Measurements from ENCODE around the gene GNG7.
"Not testable (repeated sequence)": the region's sequence is repeated elsewhere in the genome, so short reads cannot be mapped to it uniquely, and the experiment has no call there.

Gene GNG7

DNA sequence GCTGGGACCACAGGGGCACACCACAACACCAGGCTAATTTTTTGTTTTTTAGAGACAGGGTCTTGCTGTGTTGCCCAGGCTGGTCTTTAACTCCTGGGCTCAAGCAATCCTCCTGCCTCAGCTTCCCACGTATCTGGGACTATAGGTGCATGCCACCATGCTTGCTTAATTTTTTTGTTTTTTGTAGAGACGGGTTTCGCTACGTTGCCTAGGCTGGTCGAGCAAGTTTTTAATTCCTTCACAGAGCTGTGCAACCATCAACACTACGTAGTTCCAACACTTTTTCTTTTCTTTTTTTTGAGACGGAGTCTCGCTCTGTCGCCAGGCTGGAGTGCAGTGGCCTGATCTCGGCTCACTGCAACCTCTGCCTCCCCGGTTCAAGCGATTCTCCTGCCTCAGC, 130.3 kb downstream of the GNG7 start:
- not testable (repeated sequence) for DNase-seq

DNA sequence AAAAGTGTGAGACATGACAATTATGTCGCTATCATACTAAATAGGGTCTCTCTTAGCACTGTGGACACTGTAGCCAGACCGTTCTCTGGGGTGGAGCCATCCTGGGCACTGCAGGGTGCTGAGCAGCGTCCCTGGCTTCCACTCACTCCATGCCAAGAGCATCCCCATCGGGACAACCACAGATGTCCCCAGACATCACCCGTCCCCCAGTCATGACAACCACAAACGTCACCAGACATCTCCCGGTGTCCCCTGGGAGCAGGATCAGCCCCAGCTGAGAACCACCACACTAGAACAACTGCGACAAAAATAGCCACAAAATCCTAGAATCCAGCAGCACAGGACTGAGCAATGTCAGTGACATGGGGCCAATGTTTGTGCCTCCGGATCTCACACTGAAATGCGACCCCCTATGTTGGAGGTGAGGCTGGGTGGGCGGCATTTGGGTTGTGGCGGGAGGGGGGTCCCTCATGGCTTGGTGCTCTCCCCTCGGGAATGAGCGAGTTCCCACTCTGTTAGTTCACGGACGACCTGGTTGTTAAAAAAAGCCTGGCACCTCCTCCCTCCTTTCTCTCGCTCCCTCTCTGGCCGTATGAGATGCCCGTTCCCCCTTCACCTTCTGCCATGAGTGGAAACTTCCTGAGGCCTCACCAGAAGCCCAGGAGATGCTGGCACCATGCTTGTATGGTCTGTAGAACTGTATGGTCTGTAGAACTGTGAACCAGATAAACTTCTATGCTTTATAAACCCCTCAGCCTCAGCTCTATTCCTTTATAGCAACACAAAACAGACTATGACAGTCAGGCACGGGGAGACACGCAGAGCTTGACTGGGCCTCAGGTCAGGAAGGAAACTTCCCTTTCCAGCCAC, 132.7 kb downstream of the GNG7 start:
- DNase-seq: no peak

DNA sequence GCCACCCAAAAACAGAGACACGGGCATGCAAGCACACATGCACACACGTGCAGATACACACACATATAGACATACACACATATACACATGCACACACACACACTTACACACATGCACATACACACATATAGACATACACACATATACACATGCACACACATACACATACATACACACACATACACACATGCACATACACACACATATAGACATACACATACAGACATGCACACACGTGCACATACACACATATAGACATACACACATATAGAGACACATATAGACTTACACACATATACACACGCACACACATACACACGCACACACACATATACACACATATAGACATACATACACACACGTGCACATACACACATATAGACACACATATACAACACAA, 134.5 kb downstream of the GNG7 start:
- no peak for DNase-seq

- no peak for DNase-seq
These were observed 134.9 kb downstream of the GNG7 start for GRCh38 chr19:2567580-2567979.

DNA sequence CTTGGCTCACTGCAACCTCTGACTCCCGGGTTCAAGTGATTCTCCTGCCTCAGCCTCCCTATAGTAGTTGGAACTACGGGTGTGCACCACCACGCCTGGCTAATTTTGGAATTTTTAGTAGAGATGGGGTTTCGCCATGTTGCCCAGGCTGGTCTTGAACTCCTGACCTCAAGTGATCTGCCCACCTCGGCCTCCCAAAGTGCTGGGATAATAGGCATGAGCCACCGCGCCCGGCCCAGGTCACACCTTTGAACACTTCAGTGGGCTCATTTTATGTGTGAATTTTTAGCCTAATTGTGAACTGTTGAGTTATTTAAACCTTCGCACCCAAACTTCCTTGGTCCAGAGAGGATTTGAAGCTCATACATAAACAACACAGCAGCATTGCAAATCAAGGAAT, 138.9 kb downstream of the GNG7 start:
- DNase-seq: not testable (repeated sequence)

GRCh38 chr19:2561895-2562294, 140.6 kb downstream of the GNG7 start:
- DNase-seq: peak; percentile 63

- DNase-seq: no peak
These were observed 141.3 kb downstream of the GNG7 start for GRCh38 chr19:2561221-2561620.

GRCh38 chr19:2560369-2560768, 142.1 kb downstream of the GNG7 start:
- no peak for DNase-seq

GRCh38 chr19:2558543-2558942, 144.0 kb downstream of the GNG7 start:
- no peak for DNase-seq

GRCh38 chr19:2558131-2558530, 144.4 kb downstream of the GNG7 start:
- DNase-seq: not testable (repeated sequence)

DNA sequence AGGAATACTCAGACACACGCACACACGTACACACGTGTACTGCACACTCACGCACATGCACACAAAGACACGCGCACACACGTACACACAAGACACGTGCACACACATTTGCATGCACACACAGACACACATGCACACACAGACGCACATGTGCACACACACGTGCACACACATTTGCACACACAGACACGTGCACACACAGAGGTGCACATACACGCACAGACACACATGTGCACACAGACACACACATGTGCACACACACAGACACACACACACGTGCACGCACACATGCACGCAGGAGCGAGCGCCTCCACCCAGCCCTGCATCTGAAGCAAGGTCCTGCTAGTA, 145.4 kb downstream of the GNG7 start:
- DNase-seq: no peak

DNA sequence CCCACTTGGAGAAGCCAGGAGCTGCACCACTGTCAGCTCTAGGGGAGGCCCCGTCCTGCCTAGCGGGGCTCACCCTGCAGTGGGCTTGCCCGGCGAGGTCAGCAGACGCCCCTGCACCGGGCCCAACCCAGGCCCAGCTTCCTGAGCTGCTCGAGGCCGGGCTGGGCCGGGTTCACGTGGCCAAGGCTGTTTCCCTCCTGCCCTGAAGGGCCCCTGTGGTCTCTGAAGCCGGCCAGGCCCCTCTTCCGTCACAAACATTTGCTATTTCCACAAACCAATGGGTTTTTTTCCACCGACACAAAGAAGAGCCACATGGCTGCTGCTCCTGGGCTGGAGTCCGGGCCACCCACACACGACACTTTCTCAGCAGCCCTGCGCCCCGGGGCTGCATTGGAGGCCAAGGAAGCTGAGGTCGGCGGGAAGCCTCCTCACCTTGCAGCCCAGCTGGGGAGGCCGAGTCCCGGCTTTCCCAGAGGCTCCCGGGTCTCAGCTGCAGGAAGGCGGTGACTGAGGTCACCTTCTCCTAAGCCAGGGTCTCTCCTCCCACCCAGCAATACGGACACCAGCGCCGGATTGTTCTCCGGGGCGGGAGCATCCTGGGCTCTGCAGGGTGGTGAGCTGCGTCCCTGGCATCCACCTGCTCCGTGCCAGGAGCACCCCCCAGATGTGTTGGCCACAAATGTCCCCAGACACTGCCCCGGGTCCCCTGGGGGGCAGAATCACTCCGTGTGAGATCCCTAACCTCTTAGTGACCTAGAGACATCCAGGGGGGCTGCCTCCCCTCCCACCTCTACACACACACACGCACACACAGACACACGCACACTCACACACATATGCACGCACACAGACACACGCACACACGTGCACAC, 146.0 kb downstream of the GNG7 start:
- DNase-seq: no peak

GRCh38 chr19:2555422-2556220, 146.9 kb downstream of the GNG7 start:
- no peak for DNase-seq

DNA sequence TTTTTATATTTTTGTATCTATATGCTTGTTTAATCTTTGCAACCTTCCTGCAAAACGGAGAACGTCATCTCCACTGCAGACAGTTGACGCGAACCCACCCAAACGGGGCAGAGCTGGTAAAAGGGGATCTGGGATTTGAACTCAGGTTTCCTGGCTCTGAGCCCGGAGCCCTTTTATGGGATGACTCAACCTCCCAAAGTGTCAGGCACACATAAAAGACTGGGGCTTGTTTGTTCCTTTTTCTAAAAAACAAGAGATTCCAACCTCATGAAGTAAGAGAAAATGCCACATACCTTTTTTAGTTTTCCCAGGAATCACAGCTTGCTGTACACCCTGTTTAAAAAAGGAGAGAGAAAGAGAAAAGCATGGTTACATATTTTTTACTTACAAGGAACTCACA, 147.6 kb downstream of the GNG7 start:
- DNase-seq: no peak

DNA sequence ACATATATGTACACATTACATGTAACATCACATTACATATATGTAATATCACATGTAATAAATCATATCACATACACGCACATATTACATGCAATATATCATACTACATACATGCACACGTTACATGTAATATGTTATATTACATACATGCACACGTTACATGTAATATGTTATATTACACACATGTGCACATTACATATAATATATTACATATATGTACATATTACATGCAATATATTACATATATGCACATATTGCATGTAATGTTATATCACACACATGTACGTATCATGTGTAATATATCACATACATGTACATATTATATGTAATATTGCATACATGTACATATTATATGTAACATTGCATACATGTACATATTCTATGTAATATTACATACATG, 149.0 kb downstream of the GNG7 start:
- no peak for DNase-seq

- peak; percentile 79 for DNase-seq
These were observed 149.6 kb downstream of the GNG7 start for GRCh38 chr19:2552859-2553258.

- no peak for DNase-seq
These were observed 150.7 kb downstream of the GNG7 start for GRCh38 chr19:2551864-2552185.

DNA sequence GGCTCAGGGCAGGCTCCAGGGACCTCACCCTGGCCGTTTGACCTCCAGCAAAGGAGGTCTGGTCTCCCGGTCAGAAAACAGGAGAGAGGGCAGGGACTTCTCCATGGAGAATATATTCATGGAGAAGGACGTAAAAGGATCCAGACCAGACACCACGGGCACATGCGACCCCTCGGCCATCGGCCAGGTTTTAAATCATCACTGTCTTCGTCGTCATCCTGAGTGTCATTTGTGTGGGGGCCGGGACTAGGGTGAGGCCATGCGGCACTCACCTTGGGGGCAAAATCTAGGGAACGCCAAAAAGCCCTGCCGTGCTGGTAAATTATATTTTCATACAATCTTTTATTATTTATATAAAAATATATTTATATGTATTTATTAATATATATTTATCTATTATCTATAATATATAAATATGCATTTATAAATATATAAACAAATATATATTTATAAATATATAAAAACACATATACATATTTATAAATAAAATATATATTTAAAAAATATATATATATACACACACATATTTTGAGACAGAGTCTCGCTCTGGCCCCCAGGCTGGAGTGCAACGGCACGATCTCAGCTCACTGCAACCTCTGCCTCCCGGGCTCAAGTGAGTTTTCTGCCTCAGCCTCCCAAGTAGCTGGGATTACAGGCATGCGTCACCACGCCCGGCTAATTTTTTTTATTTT, 151.2 kb downstream of the GNG7 start:
- DNase-seq: no peak

DNA sequence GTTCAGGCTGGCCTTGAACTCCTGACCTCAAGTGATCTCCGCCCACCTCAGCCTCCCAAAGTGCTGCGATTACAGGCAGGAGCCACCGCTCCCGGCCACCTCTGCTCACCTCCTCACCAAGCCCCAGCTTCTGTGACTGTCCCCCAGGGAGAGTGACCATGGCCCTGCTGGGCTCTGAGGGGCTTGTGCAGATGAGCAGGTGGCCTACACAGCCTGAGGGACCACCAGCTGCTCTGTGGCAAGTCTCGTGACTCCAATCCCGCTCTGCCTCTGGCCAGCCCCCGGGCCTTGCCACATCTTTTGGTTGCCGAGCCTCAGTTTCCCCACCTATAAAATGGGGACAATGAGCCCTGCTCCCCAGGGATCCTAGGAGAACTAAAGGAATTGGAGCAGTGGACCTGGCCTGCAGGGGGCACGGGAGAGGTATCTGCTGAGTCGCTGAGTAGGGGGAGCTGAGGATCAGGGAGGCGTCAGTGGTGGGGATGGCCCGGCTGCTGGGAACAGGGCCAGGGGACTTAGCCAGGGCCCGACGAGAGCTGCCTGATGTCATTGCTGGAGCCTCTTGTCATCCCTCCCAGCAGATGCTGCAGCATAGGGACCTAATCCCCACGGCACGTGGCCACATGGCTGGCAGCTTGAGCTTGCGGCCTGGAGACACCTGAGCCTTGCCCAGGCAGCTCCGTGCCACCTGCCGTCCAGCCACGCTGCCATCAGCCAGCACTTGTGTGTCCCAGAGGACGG, 151.9 kb downstream of the GNG7 start:
- DNase-seq: no peak

DNA sequence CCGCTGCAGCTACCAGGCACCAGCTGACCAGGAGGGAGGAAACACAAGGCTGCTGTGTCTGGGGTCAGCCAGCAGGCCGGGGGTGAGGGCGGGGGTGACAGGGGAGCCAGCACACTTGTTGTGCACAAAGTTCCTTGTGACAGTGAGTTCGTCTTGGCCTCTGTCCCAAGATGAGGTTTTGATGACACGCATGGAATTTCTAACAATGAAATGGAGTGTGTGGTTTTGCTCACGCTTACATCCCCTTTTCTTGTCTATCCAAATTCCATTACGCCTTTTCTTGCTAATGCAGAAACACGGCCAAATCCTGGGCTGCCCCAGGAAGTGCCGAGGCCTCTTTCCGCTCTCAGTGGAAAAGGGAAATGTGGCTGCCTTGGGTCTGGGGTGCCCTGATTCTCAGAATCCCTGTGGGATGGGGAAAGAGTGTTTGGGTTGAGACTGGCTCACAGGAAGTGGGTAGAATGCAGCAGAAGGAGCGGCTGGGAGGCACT, 152.7 kb downstream of the GNG7 start:
- no peak for DNase-seq

DNA sequence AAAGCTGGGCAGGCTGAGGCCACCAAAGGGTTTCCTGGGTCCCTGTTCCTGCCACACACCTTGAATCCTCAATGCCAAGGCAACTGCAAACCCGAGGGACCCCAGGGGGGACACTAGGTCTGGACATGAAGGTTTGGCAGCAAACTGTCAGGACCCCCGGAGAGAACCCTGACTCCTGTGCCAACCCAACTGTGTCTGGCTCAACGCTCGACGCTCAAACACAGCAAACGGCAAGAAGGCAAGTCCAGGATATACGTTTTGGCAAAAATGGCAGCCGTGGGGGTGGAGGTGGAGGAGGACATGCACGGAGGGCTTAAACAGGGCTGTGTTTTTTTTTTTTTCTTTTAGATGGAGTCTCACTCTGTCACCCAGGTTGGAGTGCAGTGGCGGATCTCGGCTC, 153.5 kb downstream of the GNG7 start:
- no peak for DNase-seq

DNA sequence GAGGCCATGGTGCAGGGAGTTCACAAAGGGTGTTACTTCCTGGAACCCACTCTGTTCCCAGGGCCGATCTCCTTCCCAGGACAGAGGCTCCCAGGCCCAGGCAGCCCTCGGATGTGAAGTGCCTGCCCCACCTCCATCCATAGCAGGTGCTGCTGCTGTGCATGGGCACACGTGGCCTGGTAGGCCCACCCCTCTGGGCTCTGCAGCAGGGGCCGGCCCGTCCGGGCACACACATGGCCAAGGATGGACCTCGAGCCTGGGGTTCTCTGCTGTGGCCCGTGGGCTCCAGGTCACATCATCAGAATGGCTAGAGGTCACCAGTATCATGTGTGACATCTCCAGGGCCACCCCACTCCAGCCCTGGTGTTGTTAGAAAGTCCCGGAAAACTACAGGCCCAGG, 154.8 kb downstream of the GNG7 start:
- DNase-seq: no peak

Measured in central memory CD4-positive, alpha-beta T cell (primary cell).